ENCODE data around the gene WWC1.
"Not testable (repeated sequence)": the region's sequence is repeated elsewhere in the genome, so short reads cannot be mapped to it uniquely, and the experiment has no call there.

Gene WWC1

GRCh38 chr5:168286386-168286785, 5.1 kb upstream of the WWC1 start:
- no peak for DNase-seq (ENCODE audit: low read depth)
- TF ChIP-seq CTCF (conservative IDR thresholded peaks at IDR 0.05; ENCODE audit: low read depth, low read length): no peak
- H3K4me3 ChIP-seq (ENCODE audit: low read depth, low read length): no peak overlapping the region

GRCh38 chr5:168286863-168287262, 4.6 kb upstream of the WWC1 start:
- not testable (repeated sequence) for DNase-seq (ENCODE audit: low read depth); H3K4me3 ChIP-seq (ENCODE audit: low read depth, low read length)

GRCh38 chr5:168287362-168287761, 4.1 kb upstream of the WWC1 start:
- H3K4me3 ChIP-seq (ENCODE audit: low read depth, low read length): no peak overlapping the region
- no peak for TF ChIP-seq CTCF (conservative IDR thresholded peaks at IDR 0.05; ENCODE audit: low read depth, low read length)
- DNase-seq (ENCODE audit: low read depth): no peak

- TF ChIP-seq CTCF (conservative IDR thresholded peaks at IDR 0.05; ENCODE audit: low read depth, low read length): no peak
- no peak for DNase-seq (ENCODE audit: low read depth)
- H3K4me3 ChIP-seq (ENCODE audit: low read depth, low read length): no peak overlapping the region
Measured at GRCh38 chr5:168288349-168289245, 2.8 kb upstream of the WWC1 start.

- TF ChIP-seq CTCF (conservative IDR thresholded peaks at IDR 0.05; ENCODE audit: low read depth, low read length): no peak
- H3K4me3 ChIP-seq (ENCODE audit: low read depth, low read length): peak overlapping the region; percentile 65
- DNase-seq (ENCODE audit: low read depth): no peak
Measured at GRCh38 chr5:168290902-168291341, 523 bp upstream of the WWC1 start.

GRCh38 chr5:168291964-168292785, 730 bp downstream of the WWC1 start:
- TF ChIP-seq CTCF (conservative IDR thresholded peaks at IDR 0.05; ENCODE audit: low read depth, low read length): peak; percentile 8
- peak overlapping the region; percentile 65 for H3K4me3 ChIP-seq (ENCODE audit: low read depth, low read length)
- no peak for DNase-seq (ENCODE audit: low read depth)
